ENCODE data around the gene SIPA1L3.

- TF ChIP-seq REST (IDR thresholded peaks at IDR 0.05; ENCODE audit: low read depth, low read length) (no peak), CTCF (IDR thresholded peaks at IDR 0.05 in 2 of 3, conservative IDR thresholded peaks at IDR 0.05 in 1 of 3; ENCODE audit: control insufficient read depth in 2 of 3, extremely low read depth in 1 of 3, insufficient read depth in 1 of 3, low read depth in 3 of 3, low read length in 3 of 3) (no peak), YY1 (IDR thresholded peaks at IDR 0.05; ENCODE audit: low read depth, low read length) (no peak), NKRF (conservative IDR thresholded peaks at IDR 0.05) (no peak; the same call in 1 of the 2 replicates), ZSCAN29 (IDR thresholded peaks at IDR 0.05) (no peak), SRF (IDR thresholded peaks at IDR 0.05; ENCODE audit: low read depth in 2 of 2, low read length in 2 of 2) (no peak), ATF3 (IDR thresholded peaks at IDR 0.05; ENCODE audit: borderline replicate concordance, extremely low read depth, low read depth, low read length) (no peak)
Measured at GRCh38 chr19:38045554-38046253, 138.7 kb downstream of the SIPA1L3 start.

Data from GM12878 (cell line).